ENCODE results near the gene THOC1.

DNA sequence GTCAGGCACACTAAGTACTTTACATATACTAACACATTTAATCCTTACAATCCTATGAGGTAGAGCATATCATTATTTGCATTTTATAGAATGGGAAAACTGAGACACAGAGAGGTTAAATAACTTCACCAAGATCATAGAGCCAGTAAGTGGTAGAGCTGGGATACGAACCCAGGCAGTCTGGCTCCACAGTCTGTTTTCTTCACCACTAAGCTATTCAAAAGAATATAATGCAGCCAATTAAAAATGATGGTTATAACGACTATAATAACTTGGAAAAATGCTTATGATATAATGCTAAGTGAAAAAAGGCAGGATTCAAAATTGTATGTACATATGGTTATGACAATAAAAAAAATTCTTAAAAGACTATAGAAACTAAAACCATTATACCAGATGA lies 7.3 kb downstream of the THOC1 start:
- TF ChIP-seq, protein P1, sequence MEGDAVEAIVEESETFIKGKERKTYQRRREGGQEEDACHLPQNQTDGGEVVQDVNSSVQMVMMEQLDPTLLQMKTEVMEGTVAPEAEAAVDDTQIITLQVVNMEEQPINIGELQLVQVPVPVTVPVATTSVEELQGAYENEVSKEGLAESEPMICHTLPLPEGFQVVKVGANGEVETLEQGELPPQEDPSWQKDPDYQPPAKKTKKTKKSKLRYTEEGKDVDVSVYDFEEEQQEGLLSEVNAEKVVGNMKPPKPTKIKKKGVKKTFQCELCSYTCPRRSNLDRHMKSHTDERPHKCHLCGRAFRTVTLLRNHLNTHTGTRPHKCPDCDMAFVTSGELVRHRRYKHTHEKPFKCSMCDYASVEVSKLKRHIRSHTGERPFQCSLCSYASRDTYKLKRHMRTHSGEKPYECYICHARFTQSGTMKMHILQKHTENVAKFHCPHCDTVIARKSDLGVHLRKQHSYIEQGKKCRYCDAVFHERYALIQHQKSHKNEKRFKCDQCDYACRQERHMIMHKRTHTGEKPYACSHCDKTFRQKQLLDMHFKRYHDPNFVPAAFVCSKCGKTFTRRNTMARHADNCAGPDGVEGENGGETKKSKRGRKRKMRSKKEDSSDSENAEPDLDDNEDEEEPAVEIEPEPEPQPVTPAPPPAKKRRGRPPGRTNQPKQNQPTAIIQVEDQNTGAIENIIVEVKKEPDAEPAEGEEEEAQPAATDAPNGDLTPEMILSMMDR (IDR thresholded peaks at IDR 0.05) = no peak
- TF ChIP-seq EP300 (IDR thresholded peaks at IDR 0.05; ENCODE audit: borderline replicate concordance in 1 of 2, low read depth in 1 of 2, low read length in 1 of 2) (no peak), NFIC (IDR thresholded peaks at IDR 0.05; ENCODE audit: borderline replicate concordance) (no peak), POLR2AphosphoS5 (IDR thresholded peaks at IDR 0.05; ENCODE audit: low read depth, low read length) (no peak), CHD2 (IDR thresholded peaks at IDR 0.05; ENCODE audit: low read length, partially characterized antibody) (no peak), FOXM1 (IDR thresholded peaks at IDR 0.05; ENCODE audit: low read depth) (no peak), TEAD4 (IDR thresholded peaks at IDR 0.05; ENCODE audit: borderline replicate concordance, insufficient read depth) (no peak), GABPA (IDR thresholded peaks at IDR 0.05; ENCODE audit: low read depth) (no peak), SIN3A (IDR thresholded peaks at IDR 0.05; ENCODE audit: borderline replicate concordance, low read depth, low read length) (no peak), FOXJ3 (CRISPR knock-in tag; IDR thresholded peaks at IDR 0.05) (no peak), TAF1 (IDR thresholded peaks at IDR 0.05; ENCODE audit: borderline replicate concordance, low read depth, low read length) (no peak)
